H1 (cell line): ENCODE data around the gene RPTOR. TPM values are rescaled to one million over a fixed set of nuclear protein-coding genes. Genes with fewer than 3 reads are reported as not detected.

Experiments
- CTCF ChIA-PET: fragments of 300-600 bp; sonication (Branson Sonifier 250); formaldehyde crosslinking; loops from one replicate; lab custom pipeline; 2021; ENCODE audit not compliant: partially characterized antibody; lab: Charles Lee
- POLR2A ChIA-PET: fragments of 300-600 bp; sonication (Branson Sonifier 250); formaldehyde crosslinking; loops from one replicate; lab custom pipeline; 2021; ENCODE audit warnings: inconsistent platforms; ENCODE audit not compliant: partially characterized antibody; lab: Charles Lee
- DNase-seq, 2 experiments: peaks; one replicate each; pipeline versions ENCODE4 v3.0.0 to v3.0.0-alpha.2; 2010 to 2022; ENCODE audit warnings: low spot score in 2 of 2, low read depth in 1 of 2, mixed read lengths in 1 of 2
- FAIRE-seq: peaks from 2 replicates; lab custom pipeline; 2011; peaks lifted over from hg19 to GRCh38; lab: Jason Lieb, UNC
- H2AFZ ChIP-seq: 2 replicates; pipeline ENCODE4 v1.8.1; 2012; ENCODE audit warnings: low read length, inconsistent platforms
- H2AK5ac ChIP-seq: 2 replicates; pipeline ENCODE4 v1.6.1; 2013; ENCODE audit warnings: low read depth, low read length
- H2BK120ac ChIP-seq: replicated peaks from 2 replicates; pipeline ENCODE3; 2013; ENCODE audit warnings: low read depth, low read length, inconsistent platforms
- H2BK12ac ChIP-seq: 2 replicates; pipeline ENCODE4 v1.6.1; 2013; ENCODE audit warnings: low read depth, low read length
- H2BK15ac ChIP-seq: 2 replicates; pipeline ENCODE4 v1.6.1; 2013; ENCODE audit warnings: low read length
- H2BK20ac ChIP-seq: 2 replicates; pipeline ENCODE4 v1.6.1; 2013; ENCODE audit warnings: low read length
- H2BK5ac ChIP-seq: 2 replicates; pipeline ENCODE4 v1.6.1; 2013; ENCODE audit warnings: low read depth, low read length
- H3K14ac ChIP-seq: 2 replicates; pipeline ENCODE4 v1.6.1; 2013; ENCODE audit warnings: inconsistent platforms; ENCODE audit not compliant: insufficient read length
- H3K18ac ChIP-seq: 2 replicates; pipeline ENCODE4 v1.6.1; 2013; ENCODE audit warnings: low read length; ENCODE audit errors: extremely low read depth
- H3K23ac ChIP-seq: 2 replicates; pipeline ENCODE4 v1.6.1; 2013; ENCODE audit warnings: inconsistent platforms; ENCODE audit not compliant: insufficient read length
- H3K23me2 ChIP-seq: 2 replicates; pipeline ENCODE4 v1.6.1; 2013; ENCODE audit warnings: low read depth, low read length
- H3K27ac ChIP-seq: 2 replicates; pipeline ENCODE4 v1.6.1; 2011; ENCODE audit warnings: low read depth, low read length, inconsistent platforms
- H3K27me3 ChIP-seq, 4 experiments: replicated peaks in 1 of 4; 1 replicate in 1 of 4; 2 replicates in 3 of 4; pipeline versions ENCODE4 v1.6.1 to v1.8.1; 2011 to 2013; ENCODE audit warnings: low read length in 3 of 4, mild to moderate bottlenecking in 3 of 4, inconsistent platforms in 2 of 4, mixed read lengths in 2 of 4, moderate library complexity in 1 of 4; ENCODE audit not compliant: control insufficient read depth in 3 of 4, insufficient read depth in 3 of 4; ENCODE audit errors: extremely low read depth in 1 of 4
- H3K36me3 ChIP-seq, 4 experiments: 2 replicates each; pipeline versions ENCODE4 v1.6.1 to v1.8.1; 2011 to 2013; ENCODE audit warnings: mild to moderate bottlenecking in 4 of 4, low read length in 3 of 4, moderate library complexity in 2 of 4, control low read depth in 1 of 4, inconsistent platforms in 1 of 4; ENCODE audit not compliant: insufficient read depth in 4 of 4, control insufficient read depth in 2 of 4
- H3K4ac ChIP-seq: replicated peaks from 2 replicates; pipeline ENCODE3; 2013; ENCODE audit warnings: low read length, low read depth, mixed read lengths, inconsistent platforms; ENCODE audit not compliant: insufficient read length
- H3K4me1 ChIP-seq, 4 experiments: replicated peaks in 1 of 4; 1 replicate in 1 of 4; 2 replicates in 3 of 4; pipeline versions ENCODE4 v1.6.1 to v1.8.1; 2011 to 2013; ENCODE audit warnings: low read length in 3 of 4, inconsistent platforms in 2 of 4, mixed read lengths in 1 of 4; ENCODE audit not compliant: insufficient read depth in 4 of 4, control insufficient read depth in 3 of 4
- H3K4me2 ChIP-seq, 2 experiments: 2 replicates each; pipeline versions ENCODE4 v1.6.1 to v1.8.1; 2011 to 2013; ENCODE audit warnings: low read depth in 2 of 2, low read length in 2 of 2, control low read depth in 1 of 2, inconsistent platforms in 1 of 2, mild to moderate bottlenecking in 1 of 2; ENCODE audit not compliant: insufficient read depth in 1 of 2
- H3K4me3 ChIP-seq, 4 experiments: fragments of 200-600, 300-600 bp in 1 of 4; sonication (generic), shearing (Covaris generic), sonication (Bioruptor Twin) in 1 of 4; 2 replicates each; pipeline versions ENCODE4 v1.5.1 to v1.8.1; 2011 to 2016; ENCODE audit warnings: low read length in 4 of 4, low read depth in 3 of 4, control low read depth in 2 of 4, inconsistent platforms in 2 of 4, mild to moderate bottlenecking in 2 of 4, mixed read lengths in 1 of 4, moderate library complexity in 1 of 4; ENCODE audit not compliant: insufficient read depth in 2 of 4; ENCODE audit errors: extremely low read depth in 1 of 4
- H3K56ac ChIP-seq: replicated peaks from 2 replicates; pipeline ENCODE3; 2013; ENCODE audit warnings: low read depth, mild to moderate bottlenecking, mixed read lengths, low read length, inconsistent platforms; ENCODE audit not compliant: insufficient read length
- H3K79me1 ChIP-seq: 2 replicates; pipeline ENCODE4 v1.6.1; 2013; ENCODE audit warnings: low read depth, low read length, control low read depth
- H3K79me2 ChIP-seq, 2 experiments: 2 replicates each; pipeline versions ENCODE4 v1.6.1 to v1.8.1; 2012 to 2013; ENCODE audit warnings: low read length in 2 of 2, mild to moderate bottlenecking in 2 of 2, inconsistent platforms in 1 of 2; ENCODE audit not compliant: insufficient read depth in 2 of 2, control insufficient read depth in 1 of 2
- H3K9ac ChIP-seq, 4 experiments: replicated peaks in 1 of 4; 1 replicate in 1 of 4; 2 replicates in 3 of 4; pipeline versions ENCODE4 v1.6.1 to v1.8.1; 2011 to 2013; ENCODE audit warnings: low read depth in 3 of 4, low read length in 3 of 4, control low read depth in 2 of 4, mild to moderate bottlenecking in 2 of 4, moderate library complexity in 2 of 4, inconsistent platforms in 1 of 4; ENCODE audit errors: extremely low read depth in 1 of 4
- H3K9me3 ChIP-seq, 2 experiments: 2 replicates each; pipeline versions ENCODE4 v1.6.1 to v1.8.1; 2012 to 2013; ENCODE audit warnings: mild to moderate bottlenecking in 2 of 2, moderate library complexity in 2 of 2, control low read depth in 1 of 2, inconsistent platforms in 1 of 2, low read depth in 1 of 2, low read length in 1 of 2, mixed read lengths in 1 of 2; ENCODE audit not compliant: insufficient read depth in 2 of 2
- H4K20me1 ChIP-seq, 2 experiments: replicated peaks in 1 of 2; 2 replicates each; pipeline versions ENCODE3 to v1.8.1; 2011 to 2013; ENCODE audit warnings: inconsistent platforms in 2 of 2, low read length in 2 of 2, mild to moderate bottlenecking in 1 of 2; ENCODE audit not compliant: insufficient read depth in 2 of 2, control insufficient read depth in 1 of 2
- H4K5ac ChIP-seq: 2 replicates; pipeline ENCODE4 v1.6.1; 2013; ENCODE audit warnings: low read length, low read depth, mixed read lengths, inconsistent platforms; ENCODE audit not compliant: insufficient read length
- H4K8ac ChIP-seq: 2 replicates; pipeline ENCODE4 v1.8.0; 2013; ENCODE audit warnings: mild to moderate bottlenecking, moderate library complexity, low read length, inconsistent platforms; ENCODE audit not compliant: insufficient read depth; ENCODE audit errors: extremely low read depth
- H4K91ac ChIP-seq: replicated peaks from 2 replicates; pipeline ENCODE3; 2013; ENCODE audit warnings: low read length, mixed read lengths, inconsistent platforms; ENCODE audit not compliant: insufficient read length
- ASH2L ChIP-seq: fragments of 200-600, 300-600 bp; sonication (generic); IDR thresholded peaks from one replicate; pipeline ENCODE4 v1.7.1; 2017; ENCODE audit warnings: low read length
- ATF2 ChIP-seq: IDR thresholded peaks from 2 replicates; pipeline ENCODE4 v1.6.1; 2012; ENCODE audit warnings: low read length, inconsistent platforms
- CBX8 ChIP-seq: fragments of 300-800, 300-1000 bp; sonication (generic); IDR thresholded peaks from 2 replicates; pipeline ENCODE4 v1.7.1; 2016; ENCODE audit warnings: low read depth, low read length, borderline replicate concordance
- EZH2 ChIP-seq: fragments of 200-600 bp; sonication (generic); IDR thresholded peaks from 2 replicates; pipeline ENCODE4 v1.7.1; 2012; ENCODE audit warnings: low read depth, mild to moderate bottlenecking, moderate library complexity, low read length, inconsistent platforms; ENCODE audit not compliant: severe bottlenecking
- JUND ChIP-seq: IDR thresholded peaks from 2 replicates; pipeline ENCODE4 v1.6.1; 2011; ENCODE audit warnings: mild to moderate bottlenecking, improper control_type of control experiment, low read length
- NANOG ChIP-seq: IDR thresholded peaks from 2 replicates; pipeline ENCODE4 v1.6.1; 2011; ENCODE audit warnings: low read length, low read depth, mild to moderate bottlenecking, inconsistent platforms; ENCODE audit not compliant: insufficient read depth, poor library complexity, severe bottlenecking
- POU5F1 ChIP-seq: IDR thresholded peaks from 2 replicates; pipeline ENCODE4 v1.6.1; 2011; ENCODE audit warnings: low read depth, mild to moderate bottlenecking, low read length, moderate library complexity
- TAF7 ChIP-seq: optimal IDR thresholded peaks from 2 replicates; pipeline ENCODE3; 2011; ENCODE audit warnings: low read depth, mild to moderate bottlenecking, inconsistent platforms, low read length, moderate library complexity, borderline replicate concordance
- YY1 ChIP-seq: IDR thresholded peaks from 2 replicates; pipeline ENCODE4 v1.6.1; 2011; ENCODE audit warnings: low read depth, mild to moderate bottlenecking, low read length
- ZNF274 ChIP-seq: IDR thresholded peaks from 2 replicates; pipeline ENCODE4 v1.7.0; 2012; ENCODE audit warnings: low read length, borderline replicate concordance; ENCODE audit errors: extremely low read depth
- WGBS, 2 experiments: shearing (Covaris generic) in 1 of 2; methylation state at CpG; one replicate each; pipeline versions ENCODE4 v1.1.6 to v1.1.7; 2013 to 2015; ENCODE audit warnings: low lambda C conversion rate in 2 of 2, mixed read lengths in 2 of 2, inconsistent platforms in 1 of 2, low coverage in 1 of 2, missing lambda C conversion rate in 1 of 2; ENCODE audit not compliant: insufficient replicate concordance in 2 of 2, insufficient coverage in 1 of 2, insufficient read length in 1 of 2; ENCODE audit errors: extremely low coverage in 1 of 2, missing lambda C conversion rate in 1 of 2; 5-methylcytosine and 5-hydroxymethylcytosine counted together
- polyA plus RNA-seq, 7 experiments: library from polyadenylated mRNA; depleted of rRNA in 3 of 7; stranded (reverse) in 5 of 7; unstranded in 2 of 7; fragments of >200 nt in 5 of 7; fragments of 200-250 nt in 2 of 7; gene quantifications; 1 replicate in 5 of 7; 2 replicates in 1 of 7; 4 replicates in 1 of 7; pipeline versions ENCODE4 v1.2.1 to v1.2.3, GENCODE V29; 2011 to 2013; ENCODE audit warnings: missing spikeins in 2 of 7, mixed read lengths in 2 of 7
- total RNA-seq: library from RNA; stranded (reverse); fragmentation: NEBNext Ultra II Directional; extraction: Animal tissue kit (Norgen Biotek cat#: 25700); gene quantifications from 2 replicates; pipeline ENCODE4 v1.2.1, GENCODE V29; 2021

The RPTOR gene
- total and polyA plus RNA-seq, 2 of the 8 experiments (the other 6 are each of a cell fraction or from before 2014, with no cell fraction given) = 6.9 to 28.7 TPM

- H3K23ac ChIP-seq = no peak overlapping the region
- H2BK120ac ChIP-seq = no peak overlapping the region
- peak overlapping the region; percentile 84; the same call in 1 of the 2 replicates for H4K8ac ChIP-seq
- no peak overlapping the region for H2AFZ ChIP-seq
- no peak overlapping the region for H3K14ac ChIP-seq
- no peak overlapping the region for H3K27ac ChIP-seq
- H3K4ac ChIP-seq = no peak overlapping the region
- no peak overlapping the region for H4K5ac ChIP-seq
- no peaks in the 10 kb centered on the region for H3K27me3 ChIP-seq
- H3K9me3 ChIP-seq = peaks cover 0 to 12% of the 10 kb centered on the region in 2 experiments; a peak in 1 of 4 replicates
- H4K20me1 ChIP-seq = no peaks in the 10 kb centered on the region
- DNase-seq (no peak), FAIRE-seq (no peak)
- no peak overlapping the region for H2BK5ac ChIP-seq
- H3K9ac ChIP-seq = no peak overlapping the region
- no peak overlapping the region for H2BK20ac ChIP-seq
- H3K79me1 ChIP-seq = no peaks in the 10 kb centered on the region
- peaks cover 4 to 18% (median 9%) of the 10 kb centered on the region in 4 experiments; a peak in 6 of 7 replicates for H3K4me1 ChIP-seq
- no peak overlapping the region for H3K56ac ChIP-seq
- 92% methylated on average over 15 of the region's 16 CpGs; no CpG with 5 or more reads in 1 of the 2 experiments for WGBS, 2 experiments
- no peak overlapping the region for H2BK12ac ChIP-seq
- no peaks in the 10 kb centered on the region; a peak in 2 of 8 replicates for H3K36me3 ChIP-seq
- ChIA-PET CTCF (interaction anchor here (0.9 to 1.4 kb wide), 4 partner anchors 8 to 62 kb away, joined by 3 to 5 read pairs (median 4); no protein-coding TSS in a partner anchor), POLR2A (interaction anchor here (0.5 to 0.9 kb wide), 3 partner anchors 9 to 292 kb away, joined by 3 read pairs; no protein-coding TSS in a partner anchor)
- H3K4me2 ChIP-seq = no peak overlapping the region
- H2BK15ac ChIP-seq = no peak overlapping the region
- H3K18ac ChIP-seq = no peak overlapping the region; the same call in 1 of the 2 replicates
- peak overlapping the region; percentile 51 for H4K91ac ChIP-seq
- no peaks in the 10 kb centered on the region for H3K79me2 ChIP-seq
- no peak overlapping the region for H3K4me3 ChIP-seq
- no peak overlapping the region for H2AK5ac ChIP-seq
- no peaks in the 10 kb centered on the region for H3K23me2 ChIP-seq
- TF ChIP-seq ZNF274 (no peak), EZH2 (no peak), POU5F1 (no peak), ASH2L (no peak), TAF7 (no peak), JUND (no peak), NANOG (no peak), ATF2 (no peak), CBX8 (no peak), YY1 (no peak)
Measured at GRCh38 chr17:80836971-80837481, 292.4 kb downstream of the RPTOR start.
